Body of pancreas (tissue), 4 donors: ENCODE measurements around the gene PFN3. TPM values are rescaled to one million over a fixed set of nuclear protein-coding genes. Genes with fewer than 3 reads are reported as not detected.

Source experiments
- ATAC-seq: fragments of 150-250 bp; one replicate; pipeline ENCODE4 v1.9.1; 2016
- DNase-seq, 4 donors: peaks; one replicate each; pipeline ENCODE4 v3.0.0-alpha.2; 2019
- H3K27ac ChIP-seq, 4 donors: fragments of 200-600 bp; sonication (generic); 1 replicate in 3 of 4; 2 replicates in 1 of 4; pipeline versions ENCODE4 v1.5.1 to v1.6.1; 2016 to 2019; ENCODE audit warnings: mild to moderate bottlenecking in 1 of 4, mixed read lengths in 1 of 4, moderate library complexity in 1 of 4
- H3K27me3 ChIP-seq, 2 donors: fragments of 200-600 bp; sonication (generic); one replicate each; pipeline ENCODE4 v1.6.0; 2016; ENCODE audit warnings: mild to moderate bottlenecking in 1 of 2
- H3K36me3 ChIP-seq, 2 donors: fragments of 200-600 bp; sonication (generic); replicated peaks in 1 of 2; 2 replicates each; pipeline ENCODE4 v1.5.1; 2016; ENCODE audit warnings: low read depth in 2 of 2; ENCODE audit not compliant: insufficient read depth in 1 of 2
- H3K4me1 ChIP-seq: fragments of 200-600 bp; sonication (generic); one replicate; pipeline ENCODE4 v1.6.0; 2016
- H3K4me3 ChIP-seq, 2 donors: fragments of 200-600 bp; sonication (generic); 1 replicate in 1 of 2; 2 replicates in 1 of 2; pipeline ENCODE4 v1.5.1; 2016 to 2019
- H3K9me3 ChIP-seq, 3 donors: fragments of 200-600 bp; sonication (generic); 1 replicate in 2 of 3; 2 replicates in 1 of 3; pipeline ENCODE4 v1.5.1; 2016
- CTCF ChIP-seq, 7 experiments: fragments of 450-650 bp in 4 of 7; fragments of 200-600 bp in 3 of 7; sonication (generic) in 3 of 7; IDR thresholded peaks; one replicate each; pipeline ENCODE4 v1.5.1; 2016 to 2019; ENCODE audit warnings: antibody characterized with exemption in 7 of 7
- POLR2A ChIP-seq, 3 donors: fragments of 450-650 bp; IDR thresholded peaks; one replicate each; pipeline ENCODE4 v1.6.1; 2016; ENCODE audit warnings: antibody characterized with exemption in 3 of 3, mild to moderate bottlenecking in 2 of 3
- WGBS, 2 donors: methylation state at CpG; one replicate each; pipeline ENCODE4 v1.1.5; 2017; 5-methylcytosine and 5-hydroxymethylcytosine counted together
- intact Hi-C: fragments of 100-400 bp; cut with DNase I; formaldehyde crosslinking; loops from one replicate; pipeline ENCODE4 v1.15.1; 2023
- total RNA-seq, 2 donors: library from RNA; depleted of rRNA; stranded (reverse); fragments of >200 nt; gene quantifications; one replicate each; pipeline ENCODE4 v1.1.0, GENCODE V29; 2016

Gene PFN3
- total RNA-seq, 2 donors from 2014 or later, result not detected

GRCh38 chr5:177414481-177414880 is 14.0 kb upstream of the PFN3 start:
- Histone ChIP-seq H3K27me3 (no peaks in the 10 kb centered on the region), H3K36me3 (no peaks in the 10 kb centered on the region), H3K4me3 (no peak overlapping the region), H3K9me3 (no peaks in the 10 kb centered on the region), H3K27ac (no peak overlapping the region), H3K4me1 (no peaks in the 10 kb centered on the region)
- DNase-seq (no peak), ATAC-seq (no peak)
- 68 to 75% methylated on average over 3 of the region's 3 CpGs for WGBS, 2 donors
- TF ChIP-seq POLR2A (IDR thresholded peaks at IDR 0.05) (no peak), CTCF (IDR thresholded peaks at IDR 0.05) (no peak)
- intact Hi-C loops, result no loop called here

GRCh38 chr5:177412603-177413233 is 12.3 kb upstream of the PFN3 start:
- TF ChIP-seq CTCF (IDR thresholded peaks at IDR 0.05) (no peak), POLR2A (IDR thresholded peaks at IDR 0.05) (no peak)
- Histone ChIP-seq H3K9me3 (no peaks in the 10 kb centered on the region), H3K27me3 (no peaks in the 10 kb centered on the region), H3K36me3 (no peaks in the 10 kb centered on the region), H3K27ac (no peak overlapping the region), H3K4me1 (no peaks in the 10 kb centered on the region), H3K4me3 (no peak overlapping the region)
- WGBS, 2 donors, result 61 to 69% methylated on average over 8 of the region's 8 CpGs
- DNase-seq, result no peak
- ATAC-seq, result no peak
- intact Hi-C loops, result no loop called here

GRCh38 chr5:177410575-177410974 is 10.1 kb upstream of the PFN3 start:
- H3K27me3 ChIP-seq, result no peaks in the 10 kb centered on the region
- ATAC-seq (no peak), DNase-seq (no peak)
- H3K27ac ChIP-seq, result no peak overlapping the region
- no peak overlapping the region for H3K4me3 ChIP-seq
- no peaks in the 10 kb centered on the region for H3K4me1 ChIP-seq
- TF ChIP-seq POLR2A (IDR thresholded peaks at IDR 0.05), result no peak
- no peak for TF ChIP-seq CTCF (IDR thresholded peaks at IDR 0.05)
- no peaks in the 10 kb centered on the region for H3K36me3 ChIP-seq
- intact Hi-C loops, result no loop called here
- H3K9me3 ChIP-seq, result no peaks in the 10 kb centered on the region
- WGBS, 2 donors, result 69 to 72% methylated on average over 3 of the region's 3 CpGs

- Histone ChIP-seq H3K36me3 (no peaks in the 10 kb centered on the region), H3K27me3 (no peaks in the 10 kb centered on the region), H3K9me3 (no peaks in the 10 kb centered on the region), H3K27ac (no peak within 1 kb of the TSS), H3K4me3 (no peak within 1 kb of the TSS), H3K4me1 (peaks cover 7% of the 10 kb centered on the region)
- 77 to 82% methylated on average over 8 to 9 of the region's 9 CpGs for WGBS, 2 donors
- intact Hi-C loops, result no loop called here
- no peak for ATAC-seq
- no peak for DNase-seq
- TF ChIP-seq POLR2A (IDR thresholded peaks at IDR 0.05) (no peak), CTCF (IDR thresholded peaks at IDR 0.05) (no peak)
Observed at GRCh38 chr5:177409043-177409801, 8.8 kb upstream of the PFN3 start, which contains the start of gene F12. Gene F12 (minus strand): TSS chr5:177409564. CDS start chr5:177409527, 37 bp downstream.
